ENCODE results near the gene CDK4. TPM values are rescaled to one million over a fixed set of nuclear protein-coding genes. Genes with fewer than 3 reads are reported as not detected.

CDK4 gene
- total RNA-seq (2014; rRNA removed; shearing (Covaris generic)) = 383 and 420 TPM in 2 replicates
- polyA plus RNA-seq (2015; cell fraction: cytosol; rRNA removed) = 418 and 425 TPM in 2 replicates
- 143 and 195 TPM in 2 replicates for polyA plus RNA-seq (2015; cell fraction: nucleus; rRNA removed)

- in situ Hi-C loops (cut with HindIII; ENCODE audit: low pct_unique_long_range_greater_than_20kb, low sequenced_read_pairs) = no loop called here
- peak; percentile 100 for DNase-seq (ENCODE audit: low read depth, low spot score)
Measured at GRCh38 chr12:57751788-57752667, at the start of gene CDK4. TSS of gene CDK4 (minus strand) at chr12:57752310. CDS start at chr12:57751717, 593 bp downstream.

- in situ Hi-C loops (cut with HindIII; ENCODE audit: low pct_unique_long_range_greater_than_20kb, low sequenced_read_pairs) = no loop called here
- DNase-seq (ENCODE audit: low read depth, low spot score) = no peak
Measured at GRCh38 chr12:57800965-57801364, 48.9 kb upstream of the CDK4 start.

- in situ Hi-C loops (cut with HindIII; ENCODE audit: low pct_unique_long_range_greater_than_20kb, low sequenced_read_pairs) = no loop called here
- no peak for DNase-seq (ENCODE audit: low read depth, low spot score)
Measured at GRCh38 chr12:57797933-57798332, 45.8 kb upstream of the CDK4 start.

GRCh38 chr12:57796996-57797395, 44.9 kb upstream of the CDK4 start:
- in situ Hi-C loops (cut with HindIII; ENCODE audit: low pct_unique_long_range_greater_than_20kb, low sequenced_read_pairs) = no loop called here
- no peak for DNase-seq (ENCODE audit: low read depth, low spot score)

GRCh38 chr12:57795354-57795753, 43.2 kb upstream of the CDK4 start:
- in situ Hi-C loops (cut with HindIII; ENCODE audit: low pct_unique_long_range_greater_than_20kb, low sequenced_read_pairs) = no loop called here
- DNase-seq (ENCODE audit: low read depth, low spot score) = no peak

- in situ Hi-C loops (cut with HindIII; ENCODE audit: low pct_unique_long_range_greater_than_20kb, low sequenced_read_pairs) = no loop called here
- DNase-seq (ENCODE audit: low read depth, low spot score) = no peak
Measured at GRCh38 chr12:57793920-57794319, 41.8 kb upstream of the CDK4 start.

GRCh38 chr12:57783861-57784260, 31.8 kb upstream of the CDK4 start:
- no peak for DNase-seq (ENCODE audit: low read depth, low spot score)
- in situ Hi-C loops (cut with HindIII; ENCODE audit: low pct_unique_long_range_greater_than_20kb, low sequenced_read_pairs) = no loop called here

- in situ Hi-C loops (cut with HindIII; ENCODE audit: low pct_unique_long_range_greater_than_20kb, low sequenced_read_pairs) = no loop called here
- no peak for DNase-seq (ENCODE audit: low read depth, low spot score)
Measured at GRCh38 chr12:57783466-57783801, 31.3 kb upstream of the CDK4 start.

- in situ Hi-C loops (cut with HindIII; ENCODE audit: low pct_unique_long_range_greater_than_20kb, low sequenced_read_pairs) = no loop called here
- peak; percentile 95 for DNase-seq (ENCODE audit: low read depth, low spot score)
Measured at GRCh38 chr12:57782608-57783465, 30.7 kb upstream of the CDK4 start, which contains the start of gene TSFM. TSS of gene TSFM (plus strand) at chr12:57782787. CDS start at chr12:57782802, 15 bp downstream.

- in situ Hi-C loops (cut with HindIII; ENCODE audit: low pct_unique_long_range_greater_than_20kb, low sequenced_read_pairs) = no loop called here
- no peak for DNase-seq (ENCODE audit: low read depth, low spot score)
Measured at GRCh38 chr12:57782243-57782607, 30.1 kb upstream of the CDK4 start.

GRCh38 chr12:57781801-57782200, 29.7 kb upstream of the CDK4 start:
- in situ Hi-C loops (cut with HindIII; ENCODE audit: low pct_unique_long_range_greater_than_20kb, low sequenced_read_pairs) = no loop called here
- DNase-seq (ENCODE audit: low read depth, low spot score) = no peak

GRCh38 chr12:57781244-57781643, 29.1 kb upstream of the CDK4 start:
- DNase-seq (ENCODE audit: low read depth, low spot score) = no peak
- in situ Hi-C loops (cut with HindIII; ENCODE audit: low pct_unique_long_range_greater_than_20kb, low sequenced_read_pairs) = no loop called here

GRCh38 chr12:57780284-57780897, 28.3 kb upstream of the CDK4 start:
- DNase-seq (ENCODE audit: low read depth, low spot score) = no peak
- in situ Hi-C loops (cut with HindIII; ENCODE audit: low pct_unique_long_range_greater_than_20kb, low sequenced_read_pairs) = no loop called here

- no peak for DNase-seq (ENCODE audit: low read depth, low spot score)
- in situ Hi-C loops (cut with HindIII; ENCODE audit: low pct_unique_long_range_greater_than_20kb, low sequenced_read_pairs) = no loop called here
Measured at GRCh38 chr12:57779736-57780135, 27.6 kb upstream of the CDK4 start.

- in situ Hi-C loops (cut with HindIII; ENCODE audit: low pct_unique_long_range_greater_than_20kb, low sequenced_read_pairs) = no loop called here
- no peak for DNase-seq (ENCODE audit: low read depth, low spot score)
Measured at GRCh38 chr12:57777911-57778310, 25.8 kb upstream of the CDK4 start.

- in situ Hi-C loops (cut with HindIII; ENCODE audit: low pct_unique_long_range_greater_than_20kb, low sequenced_read_pairs) = no loop called here
- DNase-seq (ENCODE audit: low read depth, low spot score) = no peak
Measured at GRCh38 chr12:57777367-57777766, 25.3 kb upstream of the CDK4 start.

- DNase-seq (ENCODE audit: low read depth, low spot score) = no peak
- in situ Hi-C loops (cut with HindIII; ENCODE audit: low pct_unique_long_range_greater_than_20kb, low sequenced_read_pairs) = no loop called here
Measured at GRCh38 chr12:57776247-57776587, 24.1 kb upstream of the CDK4 start.

GRCh38 chr12:57775563-57776246, 23.6 kb upstream of the CDK4 start:
- DNase-seq (ENCODE audit: low read depth, low spot score) = peak; percentile 42
- in situ Hi-C loops (cut with HindIII; ENCODE audit: low pct_unique_long_range_greater_than_20kb, low sequenced_read_pairs) = no loop called here

Data from SK-MEL-5 (cell line).